ENCODE data around the gene NT5DC1.

DNA sequence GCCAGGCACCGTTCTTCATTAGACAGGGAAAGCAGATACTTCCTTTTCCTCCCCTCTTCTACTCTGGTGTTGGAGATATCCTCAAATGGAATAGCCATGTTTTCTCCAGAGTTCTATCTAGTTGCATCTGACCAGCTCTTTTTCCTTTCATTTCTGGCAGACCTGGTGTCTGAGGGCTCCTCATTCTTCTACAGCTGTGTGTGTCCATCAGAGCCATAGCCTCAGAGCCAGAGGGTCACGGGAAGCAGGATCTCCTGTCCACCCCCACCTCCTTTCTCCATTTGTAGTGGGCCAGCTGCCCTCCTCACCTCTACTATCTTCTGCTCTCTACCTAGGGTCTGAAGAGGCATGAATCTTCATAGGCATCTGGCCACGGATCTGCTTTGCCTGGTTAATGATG lies 96.2 kb downstream of the NT5DC1 start:
- TF ChIP-seq, protein P1, sequence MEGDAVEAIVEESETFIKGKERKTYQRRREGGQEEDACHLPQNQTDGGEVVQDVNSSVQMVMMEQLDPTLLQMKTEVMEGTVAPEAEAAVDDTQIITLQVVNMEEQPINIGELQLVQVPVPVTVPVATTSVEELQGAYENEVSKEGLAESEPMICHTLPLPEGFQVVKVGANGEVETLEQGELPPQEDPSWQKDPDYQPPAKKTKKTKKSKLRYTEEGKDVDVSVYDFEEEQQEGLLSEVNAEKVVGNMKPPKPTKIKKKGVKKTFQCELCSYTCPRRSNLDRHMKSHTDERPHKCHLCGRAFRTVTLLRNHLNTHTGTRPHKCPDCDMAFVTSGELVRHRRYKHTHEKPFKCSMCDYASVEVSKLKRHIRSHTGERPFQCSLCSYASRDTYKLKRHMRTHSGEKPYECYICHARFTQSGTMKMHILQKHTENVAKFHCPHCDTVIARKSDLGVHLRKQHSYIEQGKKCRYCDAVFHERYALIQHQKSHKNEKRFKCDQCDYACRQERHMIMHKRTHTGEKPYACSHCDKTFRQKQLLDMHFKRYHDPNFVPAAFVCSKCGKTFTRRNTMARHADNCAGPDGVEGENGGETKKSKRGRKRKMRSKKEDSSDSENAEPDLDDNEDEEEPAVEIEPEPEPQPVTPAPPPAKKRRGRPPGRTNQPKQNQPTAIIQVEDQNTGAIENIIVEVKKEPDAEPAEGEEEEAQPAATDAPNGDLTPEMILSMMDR (IDR thresholded peaks at IDR 0.05; ENCODE audit: borderline replicate concordance, extremely low read depth, low read length, poor library complexity, severe bottlenecking), result no peak
- no peak for TF ChIP-seq EZH2 (IDR thresholded peaks at IDR 0.05; ENCODE audit: borderline replicate concordance, low read depth, low read length, severe bottlenecking)
